ENCODE data around the gene CHIC2. TPM values are rescaled to one million over a fixed set of nuclear protein-coding genes. Genes with fewer than 3 reads are reported as not detected.

Gene CHIC2
- total RNA-seq, 4 donors from 2014 or later, result 31.3 to 42.7 (median 33.0) TPM

DNA sequence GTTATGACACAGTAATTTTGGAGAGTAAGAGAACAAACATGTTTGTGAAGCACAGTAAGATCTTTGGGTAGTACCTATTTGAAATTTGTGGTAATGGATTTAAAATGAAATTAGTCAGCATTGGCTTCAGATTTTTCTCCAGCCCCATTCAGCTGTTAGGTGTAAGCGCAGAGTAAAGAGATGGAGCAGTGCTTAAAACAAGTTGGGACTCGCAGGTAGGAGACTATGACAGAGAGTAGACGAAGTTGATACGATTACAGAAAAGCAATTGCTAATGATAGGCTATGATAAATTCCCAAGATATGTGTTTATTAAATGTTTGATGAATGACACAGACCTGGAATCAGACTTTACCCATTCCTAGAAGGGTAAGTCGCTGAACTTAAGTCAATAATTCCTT, 72.6 kb downstream of the CHIC2 start:
- DNase-seq, result no peak
- 95 to 97% methylated on average over 5 of the region's 5 CpGs for WGBS, 2 donors
- intact Hi-C loops (cut with DNase I), result no loop called here
- Histone ChIP-seq H3K36me3 (no peaks in the 10 kb centered on the region), H3K4me1 (no peaks in the 10 kb centered on the region), H3K9me3 (no peaks in the 10 kb centered on the region), H3K27ac (no peak overlapping the region), H3K27me3 (no peaks in the 10 kb centered on the region), H3K4me3 (replicated peaks in 1 of 3) (no peak overlapping the region)
- TF ChIP-seq, protein P1, sequence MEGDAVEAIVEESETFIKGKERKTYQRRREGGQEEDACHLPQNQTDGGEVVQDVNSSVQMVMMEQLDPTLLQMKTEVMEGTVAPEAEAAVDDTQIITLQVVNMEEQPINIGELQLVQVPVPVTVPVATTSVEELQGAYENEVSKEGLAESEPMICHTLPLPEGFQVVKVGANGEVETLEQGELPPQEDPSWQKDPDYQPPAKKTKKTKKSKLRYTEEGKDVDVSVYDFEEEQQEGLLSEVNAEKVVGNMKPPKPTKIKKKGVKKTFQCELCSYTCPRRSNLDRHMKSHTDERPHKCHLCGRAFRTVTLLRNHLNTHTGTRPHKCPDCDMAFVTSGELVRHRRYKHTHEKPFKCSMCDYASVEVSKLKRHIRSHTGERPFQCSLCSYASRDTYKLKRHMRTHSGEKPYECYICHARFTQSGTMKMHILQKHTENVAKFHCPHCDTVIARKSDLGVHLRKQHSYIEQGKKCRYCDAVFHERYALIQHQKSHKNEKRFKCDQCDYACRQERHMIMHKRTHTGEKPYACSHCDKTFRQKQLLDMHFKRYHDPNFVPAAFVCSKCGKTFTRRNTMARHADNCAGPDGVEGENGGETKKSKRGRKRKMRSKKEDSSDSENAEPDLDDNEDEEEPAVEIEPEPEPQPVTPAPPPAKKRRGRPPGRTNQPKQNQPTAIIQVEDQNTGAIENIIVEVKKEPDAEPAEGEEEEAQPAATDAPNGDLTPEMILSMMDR (IDR thresholded peaks at IDR 0.05), result no peak
- TF ChIP-seq POLR2A (IDR thresholded peaks at IDR 0.05), result no peak

DNA sequence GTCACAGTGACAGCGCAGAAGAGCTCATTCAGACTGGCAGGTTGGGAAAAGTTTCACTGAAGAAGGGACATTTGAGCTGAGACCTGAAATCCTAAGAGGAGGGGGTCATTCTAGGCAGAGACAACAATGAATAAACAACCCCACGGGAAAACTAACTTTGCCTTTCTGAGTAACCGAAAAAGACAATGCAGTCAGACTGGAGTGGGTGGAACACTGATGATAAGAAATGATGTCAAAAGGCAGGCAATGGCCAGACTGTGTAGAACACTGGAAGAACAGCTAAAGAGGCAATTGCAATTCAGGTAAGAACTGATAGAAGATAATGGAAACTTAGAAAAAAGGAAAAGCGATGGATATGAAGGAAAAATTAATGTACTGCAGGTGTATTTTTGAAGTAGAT, 73.8 kb downstream of the CHIC2 start:
- DNase-seq, result no peak
- Histone ChIP-seq H3K4me3 (replicated peaks in 1 of 3) (no peak overlapping the region), H3K9me3 (no peaks in the 10 kb centered on the region), H3K4me1 (no peaks in the 10 kb centered on the region), H3K27me3 (no peaks in the 10 kb centered on the region), H3K36me3 (no peaks in the 10 kb centered on the region), H3K27ac (no peak overlapping the region)
- WGBS, 2 donors, result 68 to 78% methylated on average over 4 of the region's 4 CpGs
- TF ChIP-seq, protein P1 (IDR thresholded peaks at IDR 0.05), result no peak
- no peak for TF ChIP-seq POLR2A (IDR thresholded peaks at IDR 0.05)
- intact Hi-C loops (cut with DNase I), result no loop called here

DNA sequence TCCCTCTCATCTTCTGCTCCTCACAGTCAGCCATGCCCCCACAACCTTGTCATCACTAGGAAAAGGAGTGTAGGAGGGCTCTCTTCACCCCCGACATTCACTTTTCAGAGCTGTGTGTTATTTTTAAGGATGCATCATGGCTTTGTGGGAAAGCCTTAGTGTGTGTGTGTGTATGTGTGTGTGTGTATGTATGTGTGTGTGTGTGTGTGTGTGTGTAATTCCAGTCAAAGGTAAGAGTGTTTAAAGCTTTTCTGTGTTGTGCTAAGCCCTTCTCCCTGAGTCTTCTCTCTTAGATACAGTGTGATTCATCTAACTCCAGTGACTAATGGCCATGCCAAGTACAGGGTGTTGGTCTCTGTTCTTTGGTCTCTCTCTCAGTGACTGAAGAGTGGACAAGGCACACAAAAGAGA, 76.6 kb downstream of the CHIC2 start:
- WGBS, 2 donors, result 92 to 95% methylated on average over 1 of the region's 1 CpG
- DNase-seq, result no peak
- H3K27me3 ChIP-seq, result no peaks in the 10 kb centered on the region
- H3K27ac ChIP-seq, result no peak overlapping the region
- intact Hi-C loops (cut with DNase I), result no loop called here
- no peak overlapping the region for H3K4me3 ChIP-seq (replicated peaks in 1 of 3)
- no peak for TF ChIP-seq POLR2A (IDR thresholded peaks at IDR 0.05)
- TF ChIP-seq, protein P1 (IDR thresholded peaks at IDR 0.05), result no peak
- no peaks in the 10 kb centered on the region for H3K36me3 ChIP-seq
- H3K9me3 ChIP-seq, result no peaks in the 10 kb centered on the region
- H3K4me1 ChIP-seq, result no peaks in the 10 kb centered on the region

DNA sequence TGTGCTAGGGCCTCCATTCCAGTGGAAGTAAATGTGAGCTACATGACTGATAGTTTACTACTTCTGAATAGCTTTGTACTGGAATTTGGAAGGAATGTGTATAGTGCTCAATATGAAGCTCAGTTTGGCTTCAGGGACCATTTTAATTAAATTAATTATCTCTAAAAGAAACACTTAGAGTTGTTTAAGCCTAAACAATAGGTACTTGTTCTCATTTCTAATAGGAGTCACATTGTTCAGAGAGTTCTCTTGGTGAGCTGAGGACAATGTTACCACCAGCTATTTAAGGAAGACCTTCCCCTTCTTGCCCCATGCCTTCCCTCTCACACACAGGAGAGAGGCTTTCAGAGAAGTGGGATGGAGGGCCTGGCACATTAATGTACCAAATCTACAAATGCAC, 78.3 kb downstream of the CHIC2 start:
- Histone ChIP-seq H3K4me1 (no peaks in the 10 kb centered on the region), H3K4me3 (replicated peaks in 1 of 3) (no peak overlapping the region), H3K9me3 (no peaks in the 10 kb centered on the region), H3K27me3 (no peaks in the 10 kb centered on the region), H3K27ac (no peak overlapping the region), H3K36me3 (no peaks in the 10 kb centered on the region)
- intact Hi-C loops (cut with DNase I), result no loop called here
- no peak for DNase-seq
- TF ChIP-seq, protein P1 (IDR thresholded peaks at IDR 0.05), result no peak
- no peak for TF ChIP-seq POLR2A (IDR thresholded peaks at IDR 0.05)

DNA sequence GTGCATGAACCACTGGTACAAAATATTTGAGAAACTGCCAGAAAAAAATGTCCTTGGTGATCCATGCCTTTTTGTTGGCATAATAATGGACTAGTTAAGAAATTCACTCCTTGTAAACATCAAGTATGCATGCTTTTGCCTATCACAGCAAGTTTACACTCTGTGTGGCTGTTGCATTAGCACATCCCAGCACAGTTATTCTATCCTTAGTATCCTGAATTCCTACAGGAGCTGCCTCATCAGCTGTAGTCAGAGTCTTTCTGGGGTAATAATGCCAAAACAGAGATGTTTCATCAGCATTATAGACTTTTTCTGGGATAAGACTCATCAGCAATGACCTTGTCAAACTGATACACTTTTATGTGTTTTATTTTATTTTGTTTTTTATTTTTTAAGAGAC, 82.8 kb downstream of the CHIC2 start:
- no peaks in the 10 kb centered on the region for H3K27me3 ChIP-seq
- intact Hi-C loops (cut with DNase I), result no loop called here
- DNase-seq, result no peak
- H3K4me1 ChIP-seq, result no peaks in the 10 kb centered on the region
- TF ChIP-seq, protein P1 (IDR thresholded peaks at IDR 0.05), result no peak
- TF ChIP-seq POLR2A (IDR thresholded peaks at IDR 0.05), result no peak
- H3K9me3 ChIP-seq, result no peaks in the 10 kb centered on the region
- no peaks in the 10 kb centered on the region for H3K36me3 ChIP-seq
- no peak overlapping the region for H3K27ac ChIP-seq
- no peak overlapping the region for H3K4me3 ChIP-seq (replicated peaks in 1 of 3)
